ENCODE data around the gene GSTM5.

DNA sequence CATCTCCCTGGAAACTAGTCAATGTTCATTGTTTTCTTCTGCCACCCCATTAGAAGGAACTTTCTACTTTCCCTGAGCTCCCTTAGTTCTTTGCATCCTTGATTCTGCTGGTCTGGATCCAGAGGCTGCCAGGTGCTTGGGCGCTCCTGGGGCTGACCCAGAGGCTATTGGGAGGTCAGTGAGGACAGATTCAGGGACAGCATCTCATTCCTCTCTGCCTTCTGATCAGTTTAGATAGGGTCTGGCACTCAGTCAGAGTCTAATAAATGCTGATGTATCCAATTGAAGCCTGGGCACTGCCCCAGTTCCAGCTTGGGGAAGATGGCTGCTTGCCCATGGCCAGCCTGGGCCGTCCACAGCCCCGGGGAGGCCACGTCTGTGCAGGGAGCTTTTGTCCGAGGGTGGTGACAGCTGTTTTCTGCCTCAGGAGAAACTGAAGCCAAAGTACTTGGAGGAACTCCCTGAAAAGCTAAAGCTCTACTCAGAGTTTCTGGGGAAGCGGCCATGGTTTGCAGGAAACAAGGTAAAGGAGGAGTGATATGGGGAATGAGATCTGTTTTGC lies 22.1 kb upstream of the GSTM5 start:
- TF ChIP-seq POLR2A (IDR thresholded peaks at IDR 0.05), result no peak
- TF ChIP-seq, protein P1, sequence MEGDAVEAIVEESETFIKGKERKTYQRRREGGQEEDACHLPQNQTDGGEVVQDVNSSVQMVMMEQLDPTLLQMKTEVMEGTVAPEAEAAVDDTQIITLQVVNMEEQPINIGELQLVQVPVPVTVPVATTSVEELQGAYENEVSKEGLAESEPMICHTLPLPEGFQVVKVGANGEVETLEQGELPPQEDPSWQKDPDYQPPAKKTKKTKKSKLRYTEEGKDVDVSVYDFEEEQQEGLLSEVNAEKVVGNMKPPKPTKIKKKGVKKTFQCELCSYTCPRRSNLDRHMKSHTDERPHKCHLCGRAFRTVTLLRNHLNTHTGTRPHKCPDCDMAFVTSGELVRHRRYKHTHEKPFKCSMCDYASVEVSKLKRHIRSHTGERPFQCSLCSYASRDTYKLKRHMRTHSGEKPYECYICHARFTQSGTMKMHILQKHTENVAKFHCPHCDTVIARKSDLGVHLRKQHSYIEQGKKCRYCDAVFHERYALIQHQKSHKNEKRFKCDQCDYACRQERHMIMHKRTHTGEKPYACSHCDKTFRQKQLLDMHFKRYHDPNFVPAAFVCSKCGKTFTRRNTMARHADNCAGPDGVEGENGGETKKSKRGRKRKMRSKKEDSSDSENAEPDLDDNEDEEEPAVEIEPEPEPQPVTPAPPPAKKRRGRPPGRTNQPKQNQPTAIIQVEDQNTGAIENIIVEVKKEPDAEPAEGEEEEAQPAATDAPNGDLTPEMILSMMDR (IDR thresholded peaks at IDR 0.05), result no peak

All from testis (tissue), 2 donors.